Nephron progenitor cell (in vitro differentiated cells): ENCODE results near the gene GBE1.
A peak's percentile ranks its signal among the peaks of the same experiment; 100 is the strongest.
"Not testable (repeated sequence)": the region's sequence is repeated elsewhere in the genome, so short reads cannot be mapped to it uniquely, and the experiment has no call there.

Experiments
- DNase-seq: peaks from one replicate; pipeline ENCODE4 v3.0.0; 2021
- H3K27ac Mint-ChIP-seq: 2 replicates; pipeline ENCODE4 v1.8.0; 2021; ENCODE audit warnings: mild to moderate bottlenecking, moderate library complexity, mixed read lengths
- H3K27me3 Mint-ChIP-seq: 2 replicates; pipeline ENCODE4 v1.8.0; 2021; ENCODE audit warnings: mild to moderate bottlenecking, low read depth, mixed read lengths; ENCODE audit not compliant: poor library complexity
- H3K36me3 Mint-ChIP-seq: 2 replicates; pipeline ENCODE4 v1.8.0; 2021; ENCODE audit warnings: low read depth, mixed read lengths
- H3K4me1 Mint-ChIP-seq: 2 replicates; pipeline ENCODE4 v1.8.0; 2021; ENCODE audit warnings: mixed read lengths
- H3K4me3 Mint-ChIP-seq: 2 replicates; pipeline ENCODE4 v1.8.0; 2021; ENCODE audit warnings: mild to moderate bottlenecking, moderate library complexity, mixed read lengths
- H3K9me3 Mint-ChIP-seq: 2 replicates; pipeline ENCODE4 v1.8.0; 2021; ENCODE audit warnings: mild to moderate bottlenecking, moderate library complexity, mixed read lengths
- TF ChIP-seq, protein P1 (sequence below): fragments of 200-600 bp; sonication (generic); IDR thresholded peaks from 2 replicates; pipeline ENCODE4 v1.5.0; 2021; ENCODE audit warnings: antibody characterized with exemption

The GBE1 gene

GRCh38 chr3:81763001-81763400 lies 1.6 kb upstream of the GBE1 start:
- peaks cover 25% of the 10 kb centered on the region for H3K36me3 Mint-ChIP-seq
- H3K4me3 Mint-ChIP-seq = peak overlapping the region; percentile 66
- TF ChIP-seq, protein P1, sequence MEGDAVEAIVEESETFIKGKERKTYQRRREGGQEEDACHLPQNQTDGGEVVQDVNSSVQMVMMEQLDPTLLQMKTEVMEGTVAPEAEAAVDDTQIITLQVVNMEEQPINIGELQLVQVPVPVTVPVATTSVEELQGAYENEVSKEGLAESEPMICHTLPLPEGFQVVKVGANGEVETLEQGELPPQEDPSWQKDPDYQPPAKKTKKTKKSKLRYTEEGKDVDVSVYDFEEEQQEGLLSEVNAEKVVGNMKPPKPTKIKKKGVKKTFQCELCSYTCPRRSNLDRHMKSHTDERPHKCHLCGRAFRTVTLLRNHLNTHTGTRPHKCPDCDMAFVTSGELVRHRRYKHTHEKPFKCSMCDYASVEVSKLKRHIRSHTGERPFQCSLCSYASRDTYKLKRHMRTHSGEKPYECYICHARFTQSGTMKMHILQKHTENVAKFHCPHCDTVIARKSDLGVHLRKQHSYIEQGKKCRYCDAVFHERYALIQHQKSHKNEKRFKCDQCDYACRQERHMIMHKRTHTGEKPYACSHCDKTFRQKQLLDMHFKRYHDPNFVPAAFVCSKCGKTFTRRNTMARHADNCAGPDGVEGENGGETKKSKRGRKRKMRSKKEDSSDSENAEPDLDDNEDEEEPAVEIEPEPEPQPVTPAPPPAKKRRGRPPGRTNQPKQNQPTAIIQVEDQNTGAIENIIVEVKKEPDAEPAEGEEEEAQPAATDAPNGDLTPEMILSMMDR = no peak
- peak overlapping the region; percentile 60 for H3K27ac Mint-ChIP-seq
- H3K27me3 Mint-ChIP-seq = peaks cover 2% of the 10 kb centered on the region
- no peak for DNase-seq
- H3K4me1 Mint-ChIP-seq = peaks cover 43% of the 10 kb centered on the region
- H3K9me3 Mint-ChIP-seq = peaks cover 11% of the 10 kb centered on the region

DNA sequence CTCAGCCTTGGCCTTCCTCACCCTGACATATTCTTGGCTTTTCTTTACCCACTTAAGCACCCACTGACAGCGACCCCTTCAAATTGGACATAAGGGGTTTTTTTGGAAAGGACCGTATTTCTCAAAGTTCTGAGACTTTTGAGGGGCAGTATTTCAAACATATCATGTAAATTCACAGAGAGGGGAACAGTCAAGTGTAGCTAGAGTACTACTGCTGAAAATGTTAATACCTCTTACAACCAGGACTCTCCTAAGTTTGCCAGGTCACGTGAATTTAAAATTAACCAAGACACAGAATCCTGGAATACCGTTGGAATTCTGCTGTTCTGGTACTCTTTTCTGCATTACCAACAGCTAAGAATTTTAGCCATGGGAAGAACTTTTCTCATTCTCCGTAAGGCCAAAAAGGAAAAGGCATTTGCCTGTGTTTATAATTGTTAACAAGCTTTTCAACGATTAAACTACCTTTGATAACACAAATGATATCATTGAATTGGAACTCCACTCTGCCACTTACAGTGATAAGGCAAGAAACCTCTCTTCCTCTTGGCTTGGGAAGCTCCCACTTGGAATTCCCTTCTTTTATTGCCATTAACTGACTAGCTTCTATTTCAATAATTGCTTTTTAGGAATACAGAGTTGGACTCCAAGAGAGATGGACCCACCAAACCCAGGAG lies 597 bp upstream of the GBE1 start:
- H3K27me3 Mint-ChIP-seq = peaks cover 2% of the 10 kb centered on the region
- peaks cover 34% of the 10 kb centered on the region for H3K36me3 Mint-ChIP-seq
- peak overlapping the region; percentile 96 for H3K27ac Mint-ChIP-seq

DNA sequence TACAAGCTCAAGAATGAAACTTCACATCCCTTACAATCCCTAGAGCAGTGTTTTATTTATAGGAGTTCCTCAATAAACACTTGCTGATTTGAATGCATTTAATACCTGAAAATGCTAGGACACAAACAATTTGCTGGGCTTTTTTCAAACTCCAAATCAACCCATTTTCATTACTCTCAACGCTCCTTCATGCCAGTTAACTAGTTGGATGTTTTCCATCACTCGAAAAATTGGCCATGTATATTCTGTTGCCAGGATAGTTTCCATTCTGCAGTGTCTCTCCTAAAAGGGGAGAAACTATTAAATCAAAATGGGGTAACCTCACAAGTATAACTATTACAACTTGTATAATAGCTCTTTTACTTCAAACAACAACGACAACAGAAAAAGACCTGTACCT lies 1.2 kb downstream of the GBE1 start:
- Mint-ChIP-seq H3K4me3 (peak overlapping the region; percentile 96), H3K9me3 (peaks cover 26% of the 10 kb centered on the region), H3K27me3 (peaks cover 2% of the 10 kb centered on the region), H3K36me3 (peaks cover 52% of the 10 kb centered on the region), H3K27ac (peak overlapping the region; percentile 98), H3K4me1 (peaks cover 43% of the 10 kb centered on the region)
- DNase-seq = no peak
- TF ChIP-seq, protein P1 = no peak

More for the DNA sequence above, 597 bp upstream of the GBE1 start:
- Mint-ChIP-seq H3K4me3 (peak overlapping the region; percentile 96), H3K9me3 (peaks cover 20% of the 10 kb centered on the region), H3K4me1 (peaks cover 43% of the 10 kb centered on the region)
- TF ChIP-seq, protein P1 = no peak
- DNase-seq = no peak

DNA sequence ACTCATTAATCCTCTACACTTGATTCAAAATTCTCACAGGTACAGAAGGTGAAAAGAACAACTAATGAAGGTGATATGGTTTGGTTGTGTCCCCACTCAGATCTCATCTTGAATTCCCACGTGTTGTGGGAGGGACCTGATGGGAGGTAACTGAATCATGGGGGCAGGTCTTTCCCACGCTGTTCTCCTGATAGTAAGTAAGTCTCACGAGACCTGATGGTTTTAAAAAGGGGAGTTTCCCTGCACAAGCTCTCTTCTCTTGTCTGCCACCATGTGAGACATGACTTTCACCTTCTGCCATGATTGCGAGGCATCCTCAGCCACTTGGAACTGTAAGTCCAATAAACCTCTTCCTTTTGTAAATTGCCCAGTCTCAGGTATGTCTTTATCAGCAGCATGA lies 2.7 kb downstream of the GBE1 start:
- Mint-ChIP-seq H3K9me3 (peaks cover 40% of the 10 kb centered on the region), H3K36me3 (peaks cover 66% of the 10 kb centered on the region), H3K4me1 (peaks cover 38% of the 10 kb centered on the region)
- not testable (repeated sequence) for H3K4me3 Mint-ChIP-seq, H3K27ac Mint-ChIP-seq, DNase-seq, H3K27me3 Mint-ChIP-seq

- Mint-ChIP-seq H3K4me1 (peaks cover 35% of the 10 kb centered on the region), H3K9me3 (peaks cover 41% of the 10 kb centered on the region), H3K4me3 (peak overlapping the region; percentile 46), H3K27ac (no peak overlapping the region), H3K36me3 (peaks cover 66% of the 10 kb centered on the region), H3K27me3 (no peaks in the 10 kb centered on the region)
- TF ChIP-seq, protein P1 = no peak
- no peak for DNase-seq
These were observed 3.2 kb downstream of the GBE1 start for GRCh38 chr3:81758275-81758674.

DNA sequence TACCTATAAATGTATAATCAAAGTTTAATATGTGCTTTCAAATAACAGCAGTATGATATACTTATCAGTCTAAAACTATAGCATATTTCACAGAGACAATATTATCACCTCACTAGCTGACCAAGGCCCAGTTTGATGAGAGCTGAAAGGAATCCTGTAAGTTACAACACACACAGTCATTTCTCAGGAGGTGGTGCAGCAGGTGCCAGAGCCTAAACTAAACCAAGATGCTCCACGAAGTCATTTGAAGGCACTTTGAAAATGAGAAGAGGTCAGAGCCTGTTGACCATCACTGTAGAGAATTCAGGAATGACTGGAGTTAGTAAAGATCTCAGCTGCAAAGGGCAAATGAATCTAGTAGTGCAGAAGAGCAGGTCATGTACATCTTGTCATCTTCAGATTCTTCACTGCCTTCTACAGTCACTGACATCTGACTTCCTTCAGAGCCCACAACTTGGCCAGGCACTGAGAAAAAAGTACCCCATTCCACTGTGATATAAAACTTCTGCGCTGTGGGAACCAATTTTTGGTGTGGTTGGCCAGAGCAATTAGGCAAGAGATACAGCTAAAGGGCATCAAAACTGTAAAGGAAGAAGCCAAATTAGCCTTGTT lies 7.9 kb downstream of the GBE1 start:
- H3K4me3 Mint-ChIP-seq = no peak overlapping the region
- H3K4me1 Mint-ChIP-seq = no peaks in the 10 kb centered on the region
- no peak overlapping the region for H3K27ac Mint-ChIP-seq
- TF ChIP-seq, protein P1 = no peak
- H3K36me3 Mint-ChIP-seq = peaks cover 46% of the 10 kb centered on the region
- DNase-seq = no peak
- no peaks in the 10 kb centered on the region for H3K27me3 Mint-ChIP-seq
- H3K9me3 Mint-ChIP-seq = peaks cover 36% of the 10 kb centered on the region
